IMR-90 (cell line): ENCODE measurements around the gene IL5RA. TPM values are rescaled to one million over a fixed set of nuclear protein-coding genes. Genes with fewer than 3 reads are reported as not detected.

Source experiments
- ATAC-seq: fragments of 200-7000 bp; cut with Tn5 transposase; 2 replicates; pipeline ENCODE4 v1.9.1; 2020; ENCODE audit warnings: low read depth, mild to moderate bottlenecking, moderate library complexity
- BruUV-seq: library from RNA; stranded (reverse); fragments of 400-500 nt; replicated peaks from 2 replicates; lab custom pipeline; 2021; lab: Mats Ljungman, UMichigan
- CTCF ChIA-PET: fragments of 300-600 bp; formaldehyde crosslinking; extraction: SDS; loops from one replicate; lab custom pipeline; 2021; ENCODE audit warnings: antibody characterized with exemption; lab: Yijun Ruan, JAX
- POLR2A ChIA-PET: fragments of 300-600 bp; sonication (Branson Sonifier 250); formaldehyde crosslinking; loops from one replicate; lab custom pipeline; 2022; ENCODE audit warnings: antibody characterized with exemption; ENCODE audit not compliant: unreplicated experiment; lab: Charles Lee
- DNase-seq: peaks from one replicate; pipeline ENCODE4 v3.0.0; 2013
- H2AFZ ChIP-seq: replicated peaks from 2 replicates; pipeline ENCODE3; 2013; ENCODE audit warnings: low read length, mild to moderate bottlenecking; ENCODE audit not compliant: poor library complexity
- H2AK5ac ChIP-seq: 2 replicates; pipeline ENCODE4 v1.6.1; 2013; ENCODE audit warnings: low read depth, low read length, inconsistent platforms
- H2AK9ac ChIP-seq: replicated peaks from 2 replicates; pipeline ENCODE3; 2013; ENCODE audit warnings: mild to moderate bottlenecking, low read depth, low read length, moderate library complexity; ENCODE audit not compliant: poor library complexity
- H2BK120ac ChIP-seq: 2 replicates; pipeline ENCODE4 v1.6.1; 2013; ENCODE audit warnings: low read depth, low read length, inconsistent platforms
- H2BK15ac ChIP-seq: 3 replicates; pipeline ENCODE4 v1.6.1; 2013; ENCODE audit warnings: low read depth, low read length, inconsistent platforms
- H2BK20ac ChIP-seq: 2 replicates; pipeline ENCODE4 v1.6.1; 2013; ENCODE audit warnings: low read depth, mild to moderate bottlenecking, inconsistent platforms, low read length, moderate library complexity
- H2BK5ac ChIP-seq: 2 replicates; pipeline ENCODE4 v1.6.1; 2013; ENCODE audit warnings: mild to moderate bottlenecking, low read depth, low read length, inconsistent platforms; ENCODE audit not compliant: poor library complexity, severe bottlenecking
- H3K14ac ChIP-seq: replicated peaks from 2 replicates; pipeline ENCODE4 v1.6.1; 2013; ENCODE audit warnings: low read depth, low read length, inconsistent platforms
- H3K18ac ChIP-seq: 2 replicates; pipeline ENCODE4 v1.6.1; 2013; ENCODE audit warnings: low read depth, low read length, control low read depth
- H3K23ac ChIP-seq: 2 replicates; pipeline ENCODE4 v1.6.1; 2013; ENCODE audit warnings: low read depth, low read length, inconsistent platforms
- H3K27ac ChIP-seq: 2 replicates; pipeline ENCODE4 v1.5.1; 2013; ENCODE audit warnings: mild to moderate bottlenecking, control low read depth, low read length; ENCODE audit not compliant: insufficient read depth
- H3K27me3 ChIP-seq: 2 replicates; pipeline ENCODE4 v1.6.1; 2013; ENCODE audit warnings: low read length; ENCODE audit not compliant: control insufficient read depth, insufficient read depth
- H3K36me3 ChIP-seq: 2 replicates; pipeline ENCODE4 v1.6.1; 2013; ENCODE audit warnings: low read length, mixed read lengths; ENCODE audit not compliant: control insufficient read depth, insufficient read depth
- H3K4ac ChIP-seq: 2 replicates; pipeline ENCODE4 v1.6.1; 2013; ENCODE audit warnings: low read depth, low read length, inconsistent platforms
- H3K4me1 ChIP-seq: 2 replicates; pipeline ENCODE4 v1.6.1; 2013; ENCODE audit warnings: low read length, mixed read lengths; ENCODE audit not compliant: control insufficient read depth, insufficient read depth
- H3K4me2 ChIP-seq: 2 replicates; pipeline ENCODE4 v1.6.1; 2013; ENCODE audit warnings: low read depth, mild to moderate bottlenecking, control low read depth, low read length, moderate library complexity
- H3K4me3 ChIP-seq: 2 replicates; pipeline ENCODE4 v1.5.1; 2013; ENCODE audit warnings: low read depth, mild to moderate bottlenecking, control low read depth, low read length, moderate library complexity; ENCODE audit not compliant: insufficient read depth
- H3K56ac ChIP-seq: 2 replicates; pipeline ENCODE4 v1.6.1; 2013; ENCODE audit warnings: low read length, inconsistent platforms; ENCODE audit not compliant: insufficient read depth; ENCODE audit errors: extremely low read depth
- H3K79me1 ChIP-seq, 2 experiments: 2 replicates each; pipeline ENCODE4 v1.6.1; 2013; ENCODE audit warnings: low read length in 2 of 2, inconsistent platforms in 1 of 2, low read depth in 1 of 2
- H3K9ac ChIP-seq: 2 replicates; pipeline ENCODE4 v1.6.1; 2013; ENCODE audit warnings: low read depth, low read length, control low read depth
- H3K9me1 ChIP-seq: 2 replicates; pipeline ENCODE4 v1.6.1; 2013; ENCODE audit warnings: low read length, inconsistent platforms; ENCODE audit not compliant: insufficient read depth
- H3K9me3 ChIP-seq: 2 replicates; pipeline ENCODE4 v1.6.1; 2013; ENCODE audit warnings: low read length; ENCODE audit not compliant: control insufficient read depth, insufficient read depth
- H4K20me1 ChIP-seq: 2 replicates; pipeline ENCODE4 v1.6.1; 2013; ENCODE audit warnings: low read length, inconsistent platforms; ENCODE audit not compliant: insufficient read depth
- H4K5ac ChIP-seq: 2 replicates; pipeline ENCODE4 v1.6.1; 2013; ENCODE audit warnings: mild to moderate bottlenecking, low read depth, low read length, control low read depth
- H4K8ac ChIP-seq, 2 experiments: 2 replicates each; pipeline ENCODE4 v1.6.1; 2013; ENCODE audit warnings: low read depth in 2 of 2, low read length in 2 of 2, control low read depth in 1 of 2, inconsistent platforms in 1 of 2
- H4K91ac ChIP-seq: 2 replicates; pipeline ENCODE4 v1.6.1; 2013; ENCODE audit warnings: low read depth, low read length, inconsistent platforms; ENCODE audit not compliant: insufficient read depth
- FOS ChIP-seq: fragments of 150-350 bp; IDR thresholded peaks from 2 replicates; pipeline ENCODE4 v1.6.1; 2016; ENCODE audit warnings: low read depth, low read length
- POLR2A ChIP-seq: IDR thresholded peaks from 2 replicates; pipeline ENCODE4 v1.6.1; 2012; ENCODE audit warnings: mild to moderate bottlenecking, low read depth, low read length
- RCOR1 ChIP-seq: IDR thresholded peaks from 2 replicates; pipeline ENCODE4 v1.6.1; 2012; ENCODE audit warnings: mild to moderate bottlenecking, low read length, improper control_type of control experiment; ENCODE audit not compliant: insufficient replicate concordance
- RFX5 ChIP-seq: IDR thresholded peaks from 2 replicates; pipeline ENCODE4 v1.8.0; 2012; ENCODE audit warnings: low read depth, mild to moderate bottlenecking, low read length, moderate library complexity
- USF2 ChIP-seq: fragments of 150-350 bp; IDR thresholded peaks from 2 replicates; pipeline ENCODE4 v1.6.1; 2017; ENCODE audit warnings: mild to moderate bottlenecking, antibody characterized with exemption, low read length, low read depth
- WGBS, 2 experiments: methylation state at CpG; one replicate each; pipeline versions ENCODE4 v1.1.5 to v1.1.7; 2013; ENCODE audit warnings: missing lambda C conversion rate in 2 of 2; ENCODE audit not compliant: insufficient read length in 1 of 2; ENCODE audit errors: extremely low coverage in 2 of 2; 5-methylcytosine and 5-hydroxymethylcytosine counted together
- dilution Hi-C: fragments of 300-500 bp; cut with HindIII; formaldehyde crosslinking; loops from one replicate; pipeline ENCODE4 v1.14.3; 2018; ENCODE audit warnings: low sequenced_read_pairs; ENCODE audit not compliant: unreplicated experiment
- in situ Hi-C: fragments of 300-500 bp; cut with MboI; formaldehyde crosslinking; loops from 3 replicates; pipeline ENCODE4 v1.14.3; 2019; ENCODE audit warnings: low sequenced_read_pairs, inconsistent platforms, mixed read lengths
- intact Hi-C: fragments of 100-400 bp; cut with micrococcal nuclease; formaldehyde crosslinking; loops from 2 replicates; pipeline ENCODE4 v1.10.0; 2022
- polyA plus RNA-seq, 3 experiments: library from polyadenylated mRNA; depleted of rRNA; stranded (reverse); fragments of >200 nt; gene quantifications; 2 replicates each; pipeline ENCODE4 v1.2.3, GENCODE V29; 2012; ENCODE audit warnings: low replicate concordance in 1 of 3
- total RNA-seq: library from RNA; depleted of rRNA; stranded (reverse); fragments of >200 nt; gene quantifications from 2 replicates; pipeline ENCODE4 v1.2.3, GENCODE V29; 2012

Gene IL5RA
- total and polyA plus RNA-seq, 2 of the 4 experiments (the other 2 are of a cell fraction) = not detected

- H3K56ac ChIP-seq = no peak overlapping the region
- H2BK120ac ChIP-seq = no peak overlapping the region
- H3K4ac ChIP-seq = no peak overlapping the region
- H3K9me1 ChIP-seq = no peaks in the 10 kb centered on the region
- no peaks in the 10 kb centered on the region; the same call in 1 of the 2 replicates for H3K4me1 ChIP-seq
- dilution Hi-C loops (no loop called here), in situ Hi-C loops (no loop called here), intact Hi-C loops (loop anchor here (2.0 kb wide), 1 partner anchor 15 kb away; no protein-coding TSS in a partner anchor)
- WGBS, 2 experiments = no CpG with 5 or more reads among the region's 1 CpG
- H2AFZ ChIP-seq = no peak overlapping the region
- TF ChIP-seq POLR2A (no peak), USF2 (no peak), FOS (no peak), RFX5 (no peak), RCOR1 (no peak)
- H3K4me2 ChIP-seq = no peak overlapping the region
- H3K36me3 ChIP-seq = peaks cover 27% of the 10 kb centered on the region
- ChIA-PET CTCF (no interaction called here), POLR2A (no interaction called here)
- no peak overlapping the region for H2BK5ac ChIP-seq
- no peak overlapping the region for H2AK5ac ChIP-seq
- H3K18ac ChIP-seq = no peak overlapping the region
- H3K9ac ChIP-seq = no peak overlapping the region
- no peak overlapping the region for H3K14ac ChIP-seq
- H4K20me1 ChIP-seq = no peaks in the 10 kb centered on the region
- no peak overlapping the region for H4K5ac ChIP-seq
- no peak overlapping the region for H3K23ac ChIP-seq
- peaks cover 0 to 6% of the 10 kb centered on the region in 2 experiments; a peak in 2 of 4 replicates for H3K79me1 ChIP-seq
- no peak overlapping the region for H3K4me3 ChIP-seq
- BruUV-seq = no TSS peak
- no peak overlapping the region for H3K27ac ChIP-seq
- H2BK15ac ChIP-seq = no peak overlapping the region
- no peaks in the 10 kb centered on the region for H3K27me3 ChIP-seq
- H2BK20ac ChIP-seq = no peak overlapping the region
- H4K8ac ChIP-seq = no peak overlapping the region
- DNase-seq = no peak
- ATAC-seq = no peak
- no peak overlapping the region for H4K91ac ChIP-seq
- H2AK9ac ChIP-seq = no peak overlapping the region
- H3K9me3 ChIP-seq = no peaks in the 10 kb centered on the region
These were observed 39.4 kb upstream of the IL5RA start for GRCh38 chr3:3149560-3149959.
